HEK293 (cell line): ENCODE data around the gene AGTR1.

Experiments used
- ATF2 ChIP-seq: fragments of 450-650 bp; formaldehyde crosslinking; IDR thresholded peaks from 2 replicates; pipeline ENCODE4 v1.5.1; 2016; ENCODE audit warnings: missing biosample characterization, missing genetic modification characterization, low read depth
- CTCF ChIP-seq: fragments of 450-650 bp; formaldehyde crosslinking; IDR thresholded peaks from 2 replicates; pipeline ENCODE4 v1.5.1; 2016; ENCODE audit warnings: missing biosample characterization, missing genetic modification characterization
- INSM2 ChIP-seq: fragments of 450-650 bp; formaldehyde crosslinking; IDR thresholded peaks from 2 replicates; pipeline ENCODE4 v1.5.1; 2016; ENCODE audit warnings: missing biosample characterization, missing genetic modification characterization
- ZBTB49 ChIP-seq: fragments of 450-650 bp; formaldehyde crosslinking; IDR thresholded peaks from 2 replicates; pipeline ENCODE4 v1.5.1; 2016; ENCODE audit warnings: missing biosample characterization, missing genetic modification characterization, low read depth
- ZNF18 ChIP-seq: fragments of 450-650 bp; formaldehyde crosslinking; IDR thresholded peaks from 2 replicates; pipeline ENCODE4 v1.5.1; 2016; ENCODE audit warnings: missing biosample characterization, missing genetic modification characterization
- ZNF221 ChIP-seq: fragments of 450-650 bp; formaldehyde crosslinking; IDR thresholded peaks from 2 replicates; pipeline ENCODE4 v1.5.1; 2017; ENCODE audit warnings: missing biosample characterization, missing genetic modification characterization, borderline replicate concordance
- ZNF48 ChIP-seq: fragments of 450-650 bp; formaldehyde crosslinking; IDR thresholded peaks from 2 replicates; pipeline ENCODE4 v1.5.1; 2016; ENCODE audit warnings: missing biosample characterization, missing genetic modification characterization
- ZNF830 ChIP-seq: fragments of 450-650 bp; IDR thresholded peaks from 2 replicates; pipeline ENCODE4 v1.5.0; 2018; ENCODE audit warnings: missing biosample characterization, missing genetic modification characterization, low read depth, mild to moderate bottlenecking, moderate library complexity

- TF ChIP-seq ZNF18, result no peak
- no peak for TF ChIP-seq ZNF48 (tag by site-specific recombination)
- no peak for TF ChIP-seq ZNF830 (tag by site-specific recombination)
- no peak for TF ChIP-seq INSM2 (tag by site-specific recombination)
- no peak for TF ChIP-seq ZBTB49
- TF ChIP-seq ATF2 (tag by site-specific recombination), result no peak
- no peak for TF ChIP-seq ZNF221 (tag by site-specific recombination)
- no peak for TF ChIP-seq CTCF (tag by site-specific recombination)
Observed at GRCh38 chr3:148709560-148710253, 12.0 kb downstream of the AGTR1 start.
